Measurements from ENCODE around the gene ARHGAP26. TPM values are rescaled to one million over a fixed set of nuclear protein-coding genes. Genes with fewer than 3 reads are reported as not detected.

Gene ARHGAP26
- polyA plus RNA-seq, 3 donors: 26.5 to 56.8 (median 28.7) TPM

GRCh38 chr5:143177263-143177983 lies 407.2 kb downstream of the ARHGAP26 start:
- H3K4me1 ChIP-seq (ENCODE audit: control insufficient read depth in 1 of 2, insufficient read depth in 2 of 2, low read length in 2 of 2): peaks cover 3 to 4% of the 10 kb centered on the region in 2 donors
- H3K9me3 ChIP-seq (replicated peaks in 1 of 2; ENCODE audit: control insufficient read depth in 1 of 2, insufficient read depth in 1 of 2, low read length in 2 of 2): no peaks in the 10 kb centered on the region
- H3K27me3 ChIP-seq (ENCODE audit: control insufficient read depth in 2 of 2, insufficient read depth in 2 of 2, low read length in 2 of 2): no peaks in the 10 kb centered on the region
- Mint-ChIP-seq H3K4me3 (no peak overlapping the region), H3K36me3 (peaks cover 60 to 63% of the 10 kb centered on the region in 2 donors), H3K9me3 (peaks cover 0 to 5% (median 0%) of the 10 kb centered on the region in 7 donors), H3K27ac (no peak overlapping the region), H3K4me1 (peaks cover 11% of the 10 kb centered on the region), H3K27me3 (ENCODE audit: low read depth in 3 of 3) (no peaks in the 10 kb centered on the region)
- H3K79me2 ChIP-seq (ENCODE audit: insufficient read depth, low read length): no peaks in the 10 kb centered on the region
- H2AFZ ChIP-seq (ENCODE audit: insufficient read depth, low read depth, low read length, poor library complexity, severe bottlenecking): no peak overlapping the region
- H3K4me3 ChIP-seq (replicated peaks in 1 of 3; ENCODE audit: low read depth in 2 of 3, low read length in 3 of 3): no peak overlapping the region
- no peak overlapping the region for H3K4me2 ChIP-seq (replicated peaks; ENCODE audit: extremely low read depth, low read length, poor library complexity, severe bottlenecking)
- 88% methylated on average over 7 of the region's 9 CpGs for WGBS (ENCODE audit: insufficient coverage)
- TF ChIP-seq, protein P1, sequence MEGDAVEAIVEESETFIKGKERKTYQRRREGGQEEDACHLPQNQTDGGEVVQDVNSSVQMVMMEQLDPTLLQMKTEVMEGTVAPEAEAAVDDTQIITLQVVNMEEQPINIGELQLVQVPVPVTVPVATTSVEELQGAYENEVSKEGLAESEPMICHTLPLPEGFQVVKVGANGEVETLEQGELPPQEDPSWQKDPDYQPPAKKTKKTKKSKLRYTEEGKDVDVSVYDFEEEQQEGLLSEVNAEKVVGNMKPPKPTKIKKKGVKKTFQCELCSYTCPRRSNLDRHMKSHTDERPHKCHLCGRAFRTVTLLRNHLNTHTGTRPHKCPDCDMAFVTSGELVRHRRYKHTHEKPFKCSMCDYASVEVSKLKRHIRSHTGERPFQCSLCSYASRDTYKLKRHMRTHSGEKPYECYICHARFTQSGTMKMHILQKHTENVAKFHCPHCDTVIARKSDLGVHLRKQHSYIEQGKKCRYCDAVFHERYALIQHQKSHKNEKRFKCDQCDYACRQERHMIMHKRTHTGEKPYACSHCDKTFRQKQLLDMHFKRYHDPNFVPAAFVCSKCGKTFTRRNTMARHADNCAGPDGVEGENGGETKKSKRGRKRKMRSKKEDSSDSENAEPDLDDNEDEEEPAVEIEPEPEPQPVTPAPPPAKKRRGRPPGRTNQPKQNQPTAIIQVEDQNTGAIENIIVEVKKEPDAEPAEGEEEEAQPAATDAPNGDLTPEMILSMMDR (IDR thresholded peaks at IDR 0.05): no peak
- H3K9ac ChIP-seq (ENCODE audit: insufficient read depth, low read length, poor library complexity, severe bottlenecking): no peak overlapping the region
- H4K20me1 ChIP-seq (ENCODE audit: insufficient read depth, low read length): peaks cover 87% of the 10 kb centered on the region
- peaks cover 24 to 85% of the 10 kb centered on the region in 2 donors for H3K36me3 ChIP-seq (replicated peaks in 1 of 2; ENCODE audit: control insufficient read depth in 1 of 2, insufficient read depth in 2 of 2, low read length in 2 of 2)
- intact Hi-C loops (cut with micrococcal nuclease): no loop called here
- no peak for DNase-seq
- no peak overlapping the region for H3K27ac ChIP-seq (ENCODE audit: low read depth in 1 of 2, low read length in 2 of 2)

DNA sequence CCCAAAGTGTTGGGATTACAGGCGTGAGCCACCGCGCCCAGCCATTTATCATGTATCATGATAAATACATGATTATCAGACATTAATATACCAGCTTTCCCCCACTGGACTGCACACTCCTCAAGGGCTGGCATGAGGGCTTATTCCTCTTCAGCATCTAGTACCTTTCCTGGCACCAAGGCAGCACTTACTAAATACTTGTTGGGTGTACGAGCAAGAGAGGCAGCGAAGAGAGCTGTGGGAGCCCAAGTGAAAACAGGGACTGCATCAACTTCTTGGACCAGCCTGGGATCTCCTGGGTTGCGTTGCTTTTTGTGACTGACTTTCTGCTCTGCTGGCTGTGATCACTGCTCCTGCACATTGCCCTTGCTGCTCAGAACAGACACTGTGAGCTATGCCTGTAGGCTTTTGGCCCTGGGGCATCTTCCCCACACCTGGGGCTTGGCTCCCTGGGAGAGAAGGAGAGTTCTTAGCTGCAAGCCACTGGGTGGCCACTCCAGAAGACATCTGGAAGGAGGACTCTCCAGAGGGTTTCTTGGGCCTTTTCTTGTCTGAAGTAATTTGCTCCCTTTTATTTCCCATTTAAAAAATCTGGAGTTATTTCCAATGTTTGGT lies 409.1 kb downstream of the ARHGAP26 start:
- 100% methylated on average over 5 of the region's 6 CpGs for WGBS (ENCODE audit: insufficient coverage)
- Histone ChIP-seq H4K20me1 (ENCODE audit: insufficient read depth, low read length) (peaks cover 90% of the 10 kb centered on the region), H3K4me2 (replicated peaks; ENCODE audit: extremely low read depth, low read length, poor library complexity, severe bottlenecking) (no peak overlapping the region), H2AFZ (ENCODE audit: insufficient read depth, low read depth, low read length, poor library complexity, severe bottlenecking) (no peak overlapping the region), H3K79me2 (ENCODE audit: insufficient read depth, low read length) (no peaks in the 10 kb centered on the region), H3K4me3 (replicated peaks in 1 of 3; ENCODE audit: low read depth in 2 of 3, low read length in 3 of 3) (no peak overlapping the region), H3K4me1 (ENCODE audit: control insufficient read depth in 1 of 2, insufficient read depth in 2 of 2, low read length in 2 of 2) (peaks cover 3 to 4% of the 10 kb centered on the region in 2 donors), H3K36me3 (replicated peaks in 1 of 2; ENCODE audit: control insufficient read depth in 1 of 2, insufficient read depth in 2 of 2, low read length in 2 of 2) (peaks cover 16 to 78% of the 10 kb centered on the region in 2 donors), H3K27ac (ENCODE audit: low read depth in 1 of 2, low read length in 2 of 2) (no peak overlapping the region), H3K9me3 (replicated peaks in 1 of 2; ENCODE audit: control insufficient read depth in 1 of 2, insufficient read depth in 1 of 2, low read length in 2 of 2) (no peaks in the 10 kb centered on the region), H3K9ac (ENCODE audit: insufficient read depth, low read length, poor library complexity, severe bottlenecking) (no peak overlapping the region), H3K27me3 (ENCODE audit: control insufficient read depth in 2 of 2, insufficient read depth in 2 of 2, low read length in 2 of 2) (no peaks in the 10 kb centered on the region)
- Mint-ChIP-seq H3K4me3 (no peak overlapping the region), H3K27ac (peak overlapping the region in 2 of 7 donors; percentile 51 to 54), H3K27me3 (ENCODE audit: low read depth in 3 of 3) (no peaks in the 10 kb centered on the region), H3K4me1 (peaks cover 15% of the 10 kb centered on the region), H3K36me3 (peaks cover 54 to 55% of the 10 kb centered on the region in 2 donors), H3K9me3 (peaks cover 0 to 5% (median 0%) of the 10 kb centered on the region in 7 donors)
- no peak for DNase-seq
- TF ChIP-seq, protein P1 (IDR thresholded peaks at IDR 0.05): no peak
- intact Hi-C loops (cut with micrococcal nuclease): no loop called here
